HG02973 (cell line): ENCODE data around the gene ANKRD33.
"Not testable (repeated sequence)": the region's sequence is repeated elsewhere in the genome, so short reads cannot be mapped to it uniquely, and the experiment has no call there.

ENCODE experiments used
- ATAC-seq: cut with Tn5 transposase; IDR thresholded peaks from one replicate; pipeline ENCODE4 v1.9.1; 2021; ENCODE audit warnings: moderate library complexity; ENCODE audit not compliant: unreplicated experiment

Gene ANKRD33

DNA sequence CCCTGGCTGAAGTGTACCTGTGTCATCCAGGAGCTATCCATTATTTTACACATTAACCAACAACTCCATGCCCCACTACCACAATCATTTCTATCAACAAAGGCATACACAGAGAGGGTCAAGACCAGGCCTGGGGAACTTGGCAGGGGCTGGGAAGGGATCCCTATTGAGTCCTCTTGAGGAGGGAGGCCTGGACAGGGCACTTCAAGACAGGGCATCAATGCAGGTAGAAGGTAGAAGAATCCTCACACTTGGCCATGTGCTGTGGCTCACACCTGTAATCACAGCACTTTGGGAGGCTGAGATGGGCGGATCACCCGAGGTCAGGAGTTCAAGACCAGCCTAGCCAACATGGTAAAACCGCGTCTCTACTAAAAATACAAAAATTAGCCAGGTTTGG is 13.4 kb upstream of the ANKRD33 start:
- ATAC-seq = no peak

DNA sequence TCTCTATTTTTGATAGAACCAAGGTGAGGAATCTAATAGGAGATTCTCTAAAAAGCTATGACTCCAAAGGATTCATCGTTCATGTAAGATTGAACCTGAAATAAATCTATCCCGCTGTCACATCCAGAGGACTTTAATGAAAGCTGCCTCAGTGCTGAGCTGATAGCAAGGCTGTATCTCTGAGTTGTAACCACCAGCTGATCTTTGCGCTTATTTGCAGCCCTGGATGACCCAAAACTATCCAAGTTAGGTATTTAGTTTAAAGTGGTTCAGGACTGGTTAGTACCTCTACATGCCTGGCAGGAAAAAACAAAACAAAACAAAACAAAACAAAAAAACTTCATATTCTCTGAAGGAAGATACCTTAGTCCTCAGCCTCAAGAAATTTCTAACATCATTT is 8.8 kb upstream of the ANKRD33 start:
- ATAC-seq = no peak

DNA sequence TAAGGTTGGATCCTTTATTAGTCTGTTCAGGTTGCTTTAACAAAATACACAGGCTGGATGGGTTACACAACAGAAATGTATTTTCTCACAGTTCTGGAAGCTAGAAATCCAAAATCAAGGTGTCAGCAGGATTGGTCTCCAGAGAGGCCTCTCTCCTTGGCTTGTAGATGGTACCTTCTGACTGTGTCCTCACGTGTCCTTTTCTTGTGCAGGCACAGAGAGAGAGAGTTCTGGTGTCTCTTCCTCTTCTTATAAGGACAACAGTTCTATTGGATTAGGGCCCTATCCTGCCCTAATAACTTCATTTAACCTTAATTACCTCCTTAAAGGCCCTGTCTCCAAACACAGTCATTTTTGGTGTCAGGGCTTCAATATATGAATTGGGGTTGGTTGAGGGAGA is 4.6 kb upstream of the ANKRD33 start:
- ATAC-seq = no peak

DNA sequence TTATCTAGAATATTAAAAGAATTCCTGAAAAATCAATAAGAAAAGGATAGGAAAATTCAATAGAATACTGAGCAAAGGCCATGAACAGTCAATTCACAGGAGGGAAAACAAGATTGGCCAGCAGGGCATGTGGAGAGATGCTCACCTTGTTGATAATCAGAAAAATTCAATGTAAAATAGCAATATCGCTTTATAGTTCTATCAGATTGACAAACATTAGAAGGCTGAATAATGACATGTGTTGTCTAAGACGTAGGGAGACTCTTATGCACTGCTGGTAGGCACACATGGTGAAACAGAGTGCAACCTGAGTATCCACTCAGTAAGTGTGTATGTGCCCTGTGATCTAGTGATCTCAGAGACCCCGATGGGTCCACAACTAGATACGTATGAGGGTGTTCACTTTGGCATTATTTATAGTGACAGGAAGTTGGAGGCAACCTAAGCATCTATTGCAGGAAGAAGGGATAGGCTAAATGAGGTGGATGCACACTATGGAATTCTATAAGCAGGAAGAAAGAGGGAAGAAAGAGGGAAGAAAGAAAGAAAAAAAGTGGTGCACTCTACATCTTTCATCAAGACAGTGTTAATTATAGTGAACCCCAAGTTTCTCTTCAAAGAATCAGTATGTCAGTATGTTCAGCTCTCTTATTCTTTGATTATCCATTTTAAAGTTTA is 3.8 kb upstream of the ANKRD33 start:
- no peak for ATAC-seq

DNA sequence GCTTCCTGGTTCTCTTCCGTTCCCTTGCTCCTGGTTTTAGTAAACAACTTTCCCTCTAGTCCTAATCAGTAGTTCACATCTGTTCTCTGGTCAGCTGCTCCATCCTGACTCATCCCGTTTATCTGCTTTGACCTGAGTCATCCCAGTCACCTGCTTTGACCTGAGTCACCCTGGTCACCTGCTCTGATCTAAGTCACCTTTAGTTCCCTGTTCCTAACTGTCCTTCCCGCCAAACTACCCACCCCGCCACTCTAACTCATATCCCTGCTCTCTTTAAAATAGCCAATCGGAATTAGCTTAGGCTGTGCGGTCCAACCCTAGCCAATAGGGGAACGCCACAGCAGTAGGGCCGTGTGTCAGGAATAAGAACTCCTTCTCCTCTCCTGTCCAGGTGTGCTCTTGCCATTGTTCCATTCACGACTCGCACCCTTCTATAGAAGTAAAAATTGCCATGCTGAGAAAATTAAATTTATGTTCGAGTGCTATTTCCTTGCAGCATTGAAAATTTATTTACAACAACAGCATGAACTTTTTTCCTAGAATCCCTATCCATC is 3.1 kb upstream of the ANKRD33 start:
- no peak for ATAC-seq

DNA sequence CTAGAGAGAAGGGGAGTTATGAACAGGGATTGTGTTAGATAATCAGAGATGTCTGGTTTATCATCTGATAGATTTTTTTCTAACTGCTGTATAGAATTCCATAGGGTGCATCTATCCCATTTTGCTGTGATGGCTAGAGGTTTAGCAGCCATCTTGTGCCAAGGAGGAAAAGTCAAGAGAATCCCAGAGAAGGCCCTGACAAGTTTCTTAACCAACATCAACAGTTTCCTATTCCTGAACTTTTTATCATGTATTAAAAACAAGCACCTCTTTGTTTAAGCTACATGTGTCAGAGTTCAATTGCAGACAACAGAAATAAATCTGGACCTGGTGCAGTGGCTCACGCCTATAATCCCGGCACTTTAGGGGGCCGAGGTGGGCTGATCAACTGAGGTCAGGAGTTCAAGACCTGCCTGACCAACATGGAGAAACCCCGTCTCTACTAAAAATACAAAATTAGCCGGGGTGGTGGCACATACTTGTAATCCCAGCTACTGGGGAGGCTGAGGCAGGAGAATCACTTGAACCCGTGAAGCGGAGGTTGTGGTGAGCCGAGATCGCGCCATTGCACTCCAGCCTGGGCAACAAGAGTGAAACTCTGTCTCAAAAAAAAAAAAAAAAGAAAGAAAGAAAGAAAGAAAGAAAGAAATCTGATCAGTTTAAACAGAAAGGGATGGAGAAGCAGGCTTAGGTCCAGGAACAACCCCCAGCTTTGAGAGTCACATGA is 2.4 kb upstream of the ANKRD33 start:
- ATAC-seq = not testable (repeated sequence)

DNA sequence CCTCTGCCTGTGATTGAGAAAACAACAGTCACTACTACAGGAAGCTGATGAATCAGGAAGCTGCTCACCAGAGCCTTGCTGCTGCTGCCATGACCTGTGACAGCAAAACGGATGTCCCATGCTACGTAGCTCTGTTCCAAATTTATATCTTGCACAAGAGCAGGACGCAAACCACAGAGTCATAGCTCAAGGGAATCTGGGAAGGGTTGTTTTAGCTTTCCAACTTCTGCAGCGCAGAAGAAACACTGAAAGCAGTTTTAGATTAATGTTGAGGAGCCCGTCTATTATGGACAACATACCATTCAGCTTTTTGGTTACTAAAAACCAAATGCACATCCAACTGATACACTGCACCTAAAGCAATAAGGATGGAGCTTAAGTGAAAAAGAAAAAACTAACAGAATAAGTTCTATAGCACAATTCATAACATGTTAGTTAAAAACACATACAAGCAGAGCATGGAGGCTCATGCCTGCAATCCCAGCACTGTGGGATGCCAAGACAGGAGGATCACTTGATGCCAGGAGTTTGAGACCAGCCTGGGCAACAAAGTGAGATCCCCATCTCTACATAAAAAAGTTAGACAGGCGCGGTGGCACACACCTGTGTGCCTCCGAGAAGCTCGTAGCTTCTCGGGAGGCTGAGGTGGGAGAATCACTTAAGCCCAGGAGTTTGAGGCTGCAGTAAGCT is 1.7 kb upstream of the ANKRD33 start:
- no peak for ATAC-seq

DNA sequence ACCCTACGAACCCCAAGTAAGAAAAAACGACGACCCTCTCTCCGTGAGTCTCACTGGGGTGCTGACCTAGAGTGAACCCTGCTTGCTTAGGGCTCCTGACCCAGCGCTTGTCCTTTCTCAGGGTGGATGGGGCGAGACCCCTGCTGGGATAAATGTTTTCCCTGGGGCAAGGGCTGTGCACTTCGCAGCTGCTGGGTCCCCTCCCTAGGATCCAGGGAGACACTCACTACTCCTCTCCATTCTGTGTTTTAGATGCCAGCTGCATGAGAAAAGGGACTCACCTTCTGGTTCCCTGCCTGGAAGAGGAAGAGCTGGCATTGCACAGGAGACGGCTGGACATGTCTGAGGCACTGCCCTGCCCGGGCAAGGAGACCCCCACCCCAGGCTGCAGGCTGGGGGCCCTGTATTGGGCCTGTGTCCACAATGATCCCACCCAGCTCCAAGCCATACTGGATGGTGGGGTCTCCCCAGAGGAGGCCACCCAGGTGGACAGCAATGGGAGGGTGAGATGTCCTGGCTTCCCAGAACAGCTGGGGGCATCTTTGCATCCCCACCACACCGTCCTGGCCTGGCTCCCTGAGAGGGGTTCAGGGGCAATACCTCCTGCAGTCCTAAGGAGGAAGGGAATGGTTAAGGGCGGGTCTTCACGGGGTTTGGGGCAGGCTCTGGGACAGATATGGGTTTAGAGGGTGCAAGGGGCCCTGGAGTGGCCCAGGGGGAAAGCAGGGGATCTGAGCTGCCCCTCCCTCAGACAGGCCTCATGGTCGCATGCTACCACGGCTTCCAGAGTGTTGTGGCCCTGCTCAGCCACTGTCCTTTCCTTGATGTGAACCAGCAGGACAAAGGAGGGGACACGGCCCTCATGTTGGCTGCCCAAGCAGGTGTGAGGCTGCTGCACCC is 663 bp downstream of the ANKRD33 start:
- no peak for ATAC-seq

DNA sequence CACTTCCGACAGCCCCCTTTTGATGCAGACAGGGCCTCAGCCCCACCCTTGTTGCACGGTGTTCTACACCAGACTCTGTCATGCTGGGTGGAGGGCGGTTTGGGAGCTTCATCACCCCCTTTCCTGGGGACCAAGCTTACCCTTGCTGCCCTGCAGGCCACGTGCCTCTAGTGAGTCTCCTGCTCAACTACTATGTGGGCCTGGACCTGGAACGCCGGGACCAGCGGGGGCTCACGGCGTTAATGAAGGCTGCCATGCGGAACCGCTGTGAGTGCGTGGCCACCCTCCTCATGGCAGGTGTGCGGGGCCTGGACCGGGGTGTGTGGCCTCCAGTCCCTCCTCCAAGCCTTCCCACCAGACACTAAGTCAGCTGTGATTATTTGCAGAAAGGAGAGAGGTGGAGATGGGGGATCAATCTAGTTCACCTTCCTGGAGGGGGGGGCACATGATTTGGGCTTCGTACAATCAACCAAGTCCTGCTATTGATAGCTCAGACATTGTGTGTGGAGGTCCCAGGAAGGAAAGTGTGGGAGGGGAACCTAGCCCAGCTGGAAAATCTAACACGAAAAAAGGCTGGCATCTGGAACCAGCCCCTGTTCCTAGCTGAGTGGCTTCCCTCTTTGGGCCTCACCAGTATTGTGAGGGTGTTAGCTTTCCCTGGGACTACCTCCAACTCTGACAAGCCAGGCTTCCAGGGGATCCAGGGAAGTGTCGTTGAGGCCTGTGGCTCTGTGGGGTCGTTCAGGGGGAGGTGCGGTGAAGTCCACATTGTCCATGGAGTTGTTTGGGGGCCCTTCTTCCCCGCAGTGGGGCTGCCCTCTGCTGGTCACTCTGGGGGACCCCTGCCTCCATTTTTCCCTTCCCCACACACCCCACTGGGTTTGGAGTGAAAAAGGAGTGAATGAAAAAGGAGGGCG is 1.6 kb downstream of the ANKRD33 start:
- no peak for ATAC-seq

DNA sequence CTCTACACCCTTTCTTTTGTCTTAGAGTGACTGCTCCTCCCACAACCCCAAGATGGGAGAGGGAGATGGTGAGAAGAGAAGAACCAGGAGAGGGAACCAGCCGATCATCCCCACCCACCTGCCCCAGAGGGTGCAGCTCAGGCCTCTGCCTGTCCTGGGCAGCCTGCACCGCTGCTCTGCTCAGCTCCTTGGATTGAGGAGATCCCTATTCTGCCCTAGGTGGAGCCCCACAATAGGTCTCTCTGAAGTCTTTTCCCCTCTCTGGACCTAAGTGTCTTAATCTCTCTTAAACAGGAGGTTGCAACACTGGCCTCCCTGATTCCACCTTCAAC is 2.2 kb downstream of the ANKRD33 start:
- no peak for ATAC-seq

DNA sequence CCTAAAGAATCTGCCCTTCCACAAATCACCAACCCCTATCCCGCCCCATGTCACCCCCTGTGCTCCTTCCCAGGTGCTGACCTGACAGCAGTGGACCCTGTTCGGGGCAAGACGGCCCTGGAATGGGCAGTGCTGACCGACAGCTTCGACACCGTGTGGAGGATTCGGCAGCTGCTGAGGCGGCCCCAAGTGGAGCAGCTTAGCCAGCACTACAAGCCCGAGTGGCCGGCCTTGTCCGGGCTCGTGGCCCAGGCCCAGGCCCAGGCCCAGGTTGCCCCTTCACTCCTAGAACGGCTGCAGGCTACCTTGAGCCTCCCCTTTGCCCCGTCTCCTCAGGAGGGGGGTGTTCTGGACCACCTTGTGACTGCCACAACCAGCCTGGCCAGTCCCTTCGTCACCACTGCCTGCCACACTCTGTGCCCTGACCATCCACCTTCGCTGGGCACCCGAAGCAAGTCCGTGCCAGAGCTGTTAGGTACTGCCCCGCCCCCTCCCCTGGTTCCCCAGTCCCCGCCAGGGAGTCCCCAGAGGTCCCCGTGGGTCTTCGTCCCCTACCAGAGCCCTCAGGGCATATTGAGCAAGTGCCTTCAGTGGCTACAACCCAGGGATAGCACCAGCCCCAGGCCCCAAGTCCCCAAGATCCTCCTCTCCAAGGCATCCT is 2.7 kb downstream of the ANKRD33 start:
- no peak for ATAC-seq

DNA sequence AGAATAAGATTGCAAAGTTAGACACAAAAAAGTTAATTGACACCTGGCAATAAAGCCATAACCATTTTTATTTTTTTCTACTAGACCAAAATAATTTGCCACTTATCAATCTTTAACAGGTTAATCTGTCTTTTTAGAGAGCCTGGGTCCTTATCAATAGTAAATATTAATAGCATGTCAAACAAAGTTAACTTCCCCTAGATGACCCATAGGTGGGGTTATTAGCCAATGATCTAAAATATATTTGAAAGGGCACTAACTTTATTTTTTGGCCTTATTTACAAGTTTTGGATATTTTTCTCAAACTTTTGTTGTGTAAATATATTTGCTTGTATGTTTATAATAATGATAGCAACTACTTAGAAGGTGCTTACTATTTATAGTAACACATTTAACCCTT is 3.9 kb downstream of the ANKRD33 start:
- no peak for ATAC-seq

DNA sequence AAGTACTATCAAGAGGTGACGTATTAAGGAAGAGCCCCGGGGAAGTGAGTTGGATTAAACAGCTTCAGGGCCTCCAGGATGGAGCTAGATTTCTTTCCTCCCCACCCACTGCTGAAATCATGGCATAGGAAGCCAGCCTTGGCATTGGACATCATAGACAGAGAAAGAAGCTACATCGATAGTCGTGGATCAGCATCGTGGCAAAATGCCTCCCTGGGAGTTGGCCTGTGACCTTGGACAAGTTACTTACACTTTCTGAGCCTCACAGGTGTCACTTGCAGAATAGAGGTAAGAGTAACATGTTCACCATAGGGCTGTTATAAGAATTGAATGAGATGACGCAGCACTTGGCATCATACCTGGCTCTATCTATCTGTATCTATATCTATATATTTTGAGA is 5.9 kb downstream of the ANKRD33 start:
- ATAC-seq = no peak

DNA sequence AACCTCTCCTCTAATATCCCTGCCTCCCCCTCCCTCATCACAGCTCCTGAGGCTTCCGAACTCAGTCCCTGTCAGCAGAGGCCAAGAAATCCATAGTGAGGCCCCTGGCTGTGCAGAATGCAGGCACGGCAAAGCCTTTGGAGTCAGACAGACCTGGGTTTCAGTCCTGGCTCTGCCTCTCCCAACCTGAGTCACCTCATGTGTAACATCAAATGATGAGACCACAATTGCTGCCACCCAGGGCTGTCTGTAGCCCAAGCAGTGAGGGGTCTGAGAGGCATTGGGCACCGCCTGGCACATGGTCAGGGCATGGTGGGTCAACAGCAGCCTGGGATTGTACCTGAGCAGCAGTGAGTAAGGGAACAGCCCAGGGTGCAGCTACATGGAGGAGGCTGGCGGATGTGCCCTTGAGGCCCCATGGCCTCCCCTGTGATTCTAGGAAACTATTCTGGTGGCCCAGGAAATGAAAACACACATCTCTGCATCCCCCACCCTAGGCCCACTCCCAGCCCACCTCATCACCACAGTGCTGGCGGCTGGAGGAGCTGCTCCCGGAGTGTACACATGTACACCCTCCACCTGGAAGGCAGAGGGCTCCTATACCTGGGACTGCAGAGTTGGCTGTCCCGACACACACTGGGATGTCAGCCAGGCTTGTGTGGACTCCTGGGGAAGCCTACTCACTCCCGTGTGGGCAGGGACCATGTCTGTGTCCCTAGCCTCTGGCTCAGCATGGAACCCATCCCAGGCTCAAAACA is 7.7 kb downstream of the ANKRD33 start:
- no peak for ATAC-seq

DNA sequence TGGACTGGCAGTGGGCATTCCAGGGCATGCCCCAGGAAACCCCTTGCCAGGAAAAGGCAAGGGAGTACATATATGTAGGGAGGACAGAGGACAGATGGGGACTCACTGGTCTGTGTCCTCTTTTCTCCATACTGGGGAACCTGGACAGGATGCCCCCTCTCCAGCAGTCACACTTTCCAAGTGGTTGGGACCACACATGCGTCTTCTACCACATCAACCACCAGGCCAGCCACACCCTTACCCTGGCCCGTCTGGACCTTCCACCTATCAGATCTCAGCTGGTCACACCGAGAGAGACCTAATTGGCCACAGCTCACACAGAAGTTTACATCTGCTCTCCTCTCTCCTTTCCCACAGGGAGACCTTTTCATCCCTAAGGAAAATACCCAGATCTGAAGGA is 8.3 kb downstream of the ANKRD33 start:
- no peak for ATAC-seq

DNA sequence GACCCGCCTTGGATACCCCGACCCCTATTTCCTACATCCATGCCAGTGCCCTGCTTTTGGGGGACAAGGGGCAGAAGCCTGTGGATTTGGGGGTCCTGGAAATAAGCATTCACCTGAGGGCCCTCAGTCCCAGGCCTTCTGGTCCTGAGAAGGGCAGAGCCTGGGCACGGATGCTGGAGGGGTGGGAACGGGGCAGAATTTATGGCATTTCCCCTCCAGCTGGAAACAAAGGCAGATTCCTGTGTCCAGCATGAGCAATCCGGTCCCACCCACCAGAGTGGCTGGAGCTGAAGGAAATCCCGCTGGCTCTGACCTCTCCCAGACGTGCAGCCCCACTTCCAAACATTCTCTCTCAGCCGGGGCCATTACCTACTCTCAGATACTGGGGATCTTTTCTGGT is 9.3 kb downstream of the ANKRD33 start:
- no peak for ATAC-seq

DNA sequence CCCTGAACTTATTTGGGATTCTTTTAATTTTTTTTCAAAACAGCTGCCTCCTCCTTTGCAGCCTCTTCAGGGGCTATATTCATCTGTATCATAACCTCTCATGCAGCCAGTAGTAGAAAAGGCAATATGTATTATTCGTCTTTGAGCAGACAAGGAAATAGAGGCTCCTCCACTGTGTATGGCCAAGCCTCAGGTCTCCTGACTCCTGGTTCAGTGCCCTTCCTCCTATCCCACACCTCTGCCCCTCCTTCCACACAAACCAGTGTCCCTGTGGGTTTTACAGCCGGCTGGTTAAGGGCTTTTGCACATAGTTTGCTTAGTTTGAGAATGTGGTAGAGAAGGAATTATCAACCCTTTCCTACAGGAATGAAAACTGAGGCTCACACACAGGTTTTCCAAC is 10.6 kb downstream of the ANKRD33 start:
- no peak for ATAC-seq

DNA sequence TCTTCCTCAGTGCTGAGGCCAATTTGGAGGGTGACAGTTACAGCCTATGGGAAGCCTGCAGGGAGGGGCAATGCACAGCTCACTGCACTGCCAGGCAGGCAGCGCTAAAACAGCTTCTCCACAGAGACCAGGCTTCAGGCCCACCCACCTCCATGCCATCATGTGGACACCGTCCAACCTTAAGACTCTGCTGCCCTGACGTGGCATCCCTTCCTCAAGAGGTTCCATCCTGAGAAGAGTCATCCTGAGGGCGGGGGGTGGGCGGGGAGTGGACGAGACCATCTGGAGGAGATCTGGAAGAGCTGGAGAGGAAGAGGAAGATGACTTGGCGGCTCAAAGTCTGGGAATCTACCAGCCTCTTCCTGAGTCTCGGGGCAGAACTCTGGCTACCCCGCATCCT is 11.0 kb downstream of the ANKRD33 start:
- no peak for ATAC-seq
